Measurements from ENCODE around the gene AP1AR.
"Not testable (repeated sequence)": the region's sequence is repeated elsewhere in the genome, so short reads cannot be mapped to it uniquely, and the experiment has no call there.

The AP1AR gene

DNA sequence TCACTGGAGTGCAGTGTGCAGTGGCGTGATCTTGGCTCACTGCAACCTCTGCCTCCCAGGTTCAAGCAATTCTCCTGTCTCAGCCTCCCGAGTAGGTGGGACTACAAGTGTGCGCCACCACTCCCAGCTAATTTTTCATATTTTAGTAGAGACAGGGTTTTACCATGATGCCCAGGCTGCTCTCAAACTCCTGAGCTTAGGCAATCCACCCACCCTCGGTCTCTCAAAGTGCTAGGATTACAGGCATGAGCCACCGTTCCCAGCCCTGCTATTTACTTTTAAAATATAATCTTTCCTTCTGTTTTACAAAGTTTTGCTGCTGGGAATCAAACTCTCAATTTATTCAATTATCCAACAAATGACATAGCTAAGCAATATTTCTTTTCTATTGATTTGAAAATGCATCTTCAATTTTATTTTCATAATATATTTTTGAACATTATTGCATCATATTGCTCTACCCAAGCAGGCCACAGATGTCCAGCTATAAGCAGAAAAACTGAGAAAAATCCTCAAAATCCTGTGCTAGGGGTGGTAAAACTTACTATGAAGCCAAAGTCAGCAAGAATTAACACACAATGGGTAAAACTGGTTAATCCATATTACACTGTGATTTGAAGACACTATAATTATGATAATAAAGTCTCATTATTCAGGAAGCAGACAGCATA, 48.9 kb downstream of the AP1AR start:
- no peak for DNase-seq

DNA sequence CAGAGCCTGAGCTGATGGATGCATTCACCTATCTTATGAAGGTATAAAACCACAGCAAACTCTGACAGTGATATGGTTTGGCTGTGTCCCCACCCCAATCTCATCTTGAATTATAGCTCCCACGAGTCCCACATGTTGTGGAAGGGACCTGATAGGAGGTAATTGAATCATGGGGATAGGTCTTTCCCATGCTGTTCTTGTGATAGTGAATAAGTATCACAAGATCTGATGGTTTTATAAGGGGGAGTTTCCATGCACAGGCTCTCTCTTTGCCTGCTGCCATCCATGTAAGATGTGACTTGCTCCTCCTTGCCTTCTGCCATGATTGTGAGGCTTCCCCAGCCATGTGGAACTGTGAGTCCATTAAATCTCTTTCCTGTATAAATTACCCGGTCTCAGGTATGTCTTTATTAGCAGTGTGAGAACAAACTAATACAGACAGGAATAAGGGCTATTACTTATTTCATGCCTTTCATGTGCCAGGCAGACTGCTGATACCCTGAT, 50.4 kb downstream of the AP1AR start:
- DNase-seq = not testable (repeated sequence)

DNA sequence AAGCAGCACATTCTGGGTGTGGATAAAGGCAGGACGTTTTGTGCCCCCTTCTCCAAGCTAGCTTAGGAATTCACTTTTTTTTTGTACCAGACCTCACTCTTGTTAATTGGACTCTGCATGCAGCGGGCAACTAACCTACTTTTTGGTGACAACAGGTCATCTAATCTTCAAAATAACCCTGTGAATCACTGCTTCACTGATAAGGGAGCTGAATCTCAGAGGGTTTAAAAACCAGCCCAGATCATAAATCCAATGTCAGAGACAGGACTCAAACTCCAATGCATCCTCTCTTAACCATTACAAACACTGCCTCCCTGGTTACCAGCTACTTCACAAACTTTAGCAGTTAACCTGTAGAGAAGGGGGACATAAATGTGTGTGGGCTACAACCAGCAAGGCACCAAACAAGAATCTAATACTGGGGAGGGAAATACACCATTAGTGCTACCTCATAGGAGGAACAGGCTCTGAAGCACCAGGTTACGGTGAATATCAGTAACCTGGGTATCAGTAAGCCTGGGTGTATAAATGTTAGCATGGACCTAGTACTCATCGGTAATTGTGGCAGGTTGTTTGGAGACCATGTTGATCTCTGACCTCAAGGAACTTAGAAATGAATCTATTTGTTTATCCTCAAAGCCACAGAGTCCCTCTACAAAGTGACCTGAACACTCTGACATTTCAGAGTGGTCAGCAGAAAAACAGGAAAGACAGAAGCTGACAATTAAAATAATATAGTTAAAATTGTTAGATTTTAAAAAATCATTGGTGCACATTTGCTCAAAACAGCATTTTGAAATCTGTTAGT, 51.5 kb downstream of the AP1AR start:
- no peak for DNase-seq

- DNase-seq = no peak
These were observed 52.6 kb downstream of the AP1AR start for GRCh38 chr4:112284166-112284565.

- DNase-seq = peak; percentile 4 to 14
These were observed 53.2 kb downstream of the AP1AR start for GRCh38 chr4:112284662-112285411.

- no peak for DNase-seq
These were observed 55.8 kb downstream of the AP1AR start for GRCh38 chr4:112287258-112287989.

GRCh38 chr4:112288455-112288854, 56.9 kb downstream of the AP1AR start:
- no peak for DNase-seq

DNA sequence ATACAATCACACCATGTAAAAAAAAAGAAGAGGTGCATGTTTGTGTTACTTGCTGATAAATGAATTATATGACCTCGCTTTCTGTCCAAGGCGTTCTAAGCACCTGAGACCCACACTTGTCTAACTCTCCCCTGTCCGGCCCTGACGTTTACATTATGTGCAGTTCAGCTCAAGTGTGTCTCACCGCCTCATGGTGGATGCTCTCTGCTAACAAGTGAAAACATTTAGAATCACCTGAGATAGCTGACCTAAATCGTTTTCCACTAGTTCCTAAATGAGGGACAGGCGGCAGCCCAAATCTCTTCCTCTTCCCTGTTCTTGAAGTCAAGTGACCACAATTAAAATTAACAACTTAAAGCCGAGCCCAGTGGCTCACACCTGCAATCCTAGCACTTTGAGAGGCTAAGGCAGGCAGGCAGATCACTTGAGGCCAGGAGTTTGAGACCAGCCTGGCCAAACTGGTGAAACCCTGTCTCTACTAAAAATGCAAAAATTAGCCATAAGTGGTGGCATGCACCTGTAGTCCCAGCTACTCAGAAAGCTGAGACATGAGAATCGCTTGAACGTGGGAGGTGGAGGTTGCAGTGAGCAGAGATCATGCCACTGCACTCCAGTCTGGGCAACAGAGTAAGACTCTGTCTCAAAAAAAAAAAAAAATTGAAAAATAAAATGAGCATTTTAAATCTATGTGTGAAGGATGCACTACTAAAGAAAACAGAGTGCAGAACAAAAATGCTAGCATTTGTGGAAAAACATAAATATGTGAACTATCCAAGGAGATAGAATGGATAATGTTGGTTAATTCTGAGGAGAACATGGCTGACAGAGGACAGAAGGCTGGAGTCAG, 58.0 kb downstream of the AP1AR start:
- DNase-seq = no peak

DNA sequence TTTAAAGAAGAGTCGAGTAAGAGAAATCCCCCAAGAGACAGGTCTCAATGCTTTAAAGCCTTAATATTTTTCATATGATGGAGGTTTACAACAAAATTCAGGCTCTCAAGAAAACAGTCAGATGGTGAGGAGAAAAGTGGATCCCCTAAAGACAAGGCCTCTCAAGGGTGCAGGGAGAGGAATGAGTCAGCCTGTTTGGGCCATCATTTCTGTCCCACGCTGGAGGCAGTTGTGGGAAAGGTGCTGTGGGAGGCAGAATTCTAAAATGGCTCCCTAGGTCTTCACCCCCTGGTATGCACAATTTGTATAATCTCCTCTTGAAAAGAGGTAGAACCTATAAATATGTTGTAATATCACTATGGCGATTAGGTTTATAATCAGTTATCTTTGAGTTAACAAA, 58.8 kb downstream of the AP1AR start:
- no peak for DNase-seq

- DNase-seq = peak in 1 of 2 donors; percentile 27
These were observed 65.6 kb downstream of the AP1AR start, which contains the start of gene ALPK1 for GRCh38 chr4:112296949-112297880. TSS of gene ALPK1 (plus strand) at chr4:112297369.

DNA sequence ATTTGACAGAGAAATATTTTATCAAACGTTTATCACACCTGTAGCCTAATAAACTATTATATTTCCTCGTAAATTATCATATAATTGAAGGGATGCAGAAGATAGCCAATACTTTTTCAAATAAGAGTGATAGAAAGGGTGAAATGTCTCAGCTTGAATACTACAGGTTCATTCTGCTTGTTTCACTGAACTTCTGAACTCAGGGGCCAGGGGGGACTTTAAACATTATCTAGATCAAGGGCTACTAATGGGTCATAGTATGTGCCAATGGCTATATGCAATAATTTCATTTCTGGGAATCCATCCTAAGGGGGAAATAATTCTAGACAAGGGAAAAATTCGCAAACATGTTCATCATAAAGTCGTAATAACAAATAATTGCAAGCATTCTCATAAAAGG, 68.1 kb downstream of the AP1AR start:
- DNase-seq = no peak

DNA sequence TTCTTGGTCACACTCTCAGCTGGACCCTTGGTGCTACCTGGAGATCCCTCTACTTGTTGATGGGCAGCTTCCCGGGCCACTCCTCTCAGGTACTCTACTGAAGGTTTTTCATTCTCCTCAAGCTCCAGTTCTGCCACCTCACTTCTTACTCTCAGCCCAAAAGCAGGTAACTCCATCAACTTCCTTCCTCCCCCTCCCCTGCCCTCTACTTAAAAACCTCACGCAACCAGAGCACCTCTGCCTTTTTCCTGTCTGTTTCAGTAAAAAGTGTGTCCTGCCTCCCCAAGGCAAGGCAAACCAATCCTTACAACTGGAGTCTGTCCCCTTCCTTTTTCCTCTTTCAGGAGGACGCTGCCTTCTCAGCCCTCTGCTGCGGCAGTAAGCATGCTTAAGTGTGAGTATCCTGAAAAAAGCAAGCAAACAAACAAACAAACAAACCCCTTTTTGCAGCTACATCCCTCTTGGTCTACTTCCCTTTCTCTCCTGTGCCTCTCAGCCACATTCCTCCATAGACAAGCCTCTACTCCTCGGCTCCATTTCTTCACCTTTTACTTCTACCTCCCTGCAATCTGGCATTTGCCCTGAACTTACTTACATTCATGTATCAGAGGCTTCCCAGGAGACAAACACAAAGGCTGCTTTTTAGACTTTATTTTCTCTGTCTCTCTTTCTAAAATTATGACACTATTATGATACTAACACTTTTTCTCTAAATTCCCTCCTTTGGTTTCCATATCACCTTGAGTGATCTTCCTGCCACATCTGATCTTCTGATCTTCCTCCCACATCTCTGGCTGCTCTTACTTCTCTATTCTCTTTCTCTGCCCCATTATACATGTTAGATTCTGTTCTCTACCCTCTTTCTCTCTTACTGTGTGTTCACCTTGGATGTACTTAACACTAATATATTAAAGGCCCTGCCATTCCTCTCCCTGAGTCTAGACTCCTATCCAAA, 71.0 kb downstream of the AP1AR start:
- DNase-seq = no peak

DNA sequence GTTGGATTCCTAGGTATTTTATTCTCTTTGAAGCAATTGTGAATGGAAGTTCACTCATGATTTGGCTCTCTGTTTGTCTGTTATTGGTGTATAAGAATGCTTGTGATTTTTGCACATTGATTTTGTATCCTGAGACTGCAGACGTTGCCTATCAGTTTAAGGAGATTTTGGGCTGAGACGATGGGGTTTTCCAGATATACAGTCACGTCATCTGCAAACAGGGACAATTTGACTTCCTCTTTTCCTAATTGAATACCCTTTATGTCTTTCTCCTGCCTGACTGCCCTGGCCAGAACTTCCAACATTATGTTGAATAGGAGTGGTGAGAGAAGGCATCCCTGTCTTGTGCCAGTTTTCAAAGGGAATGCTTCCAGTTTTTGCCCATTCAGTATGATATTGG, 73.9 kb downstream of the AP1AR start:
- DNase-seq = not testable (repeated sequence)

GRCh38 chr4:112309263-112309791, 77.7 kb downstream of the AP1AR start:
- DNase-seq = not testable (repeated sequence)

DNA sequence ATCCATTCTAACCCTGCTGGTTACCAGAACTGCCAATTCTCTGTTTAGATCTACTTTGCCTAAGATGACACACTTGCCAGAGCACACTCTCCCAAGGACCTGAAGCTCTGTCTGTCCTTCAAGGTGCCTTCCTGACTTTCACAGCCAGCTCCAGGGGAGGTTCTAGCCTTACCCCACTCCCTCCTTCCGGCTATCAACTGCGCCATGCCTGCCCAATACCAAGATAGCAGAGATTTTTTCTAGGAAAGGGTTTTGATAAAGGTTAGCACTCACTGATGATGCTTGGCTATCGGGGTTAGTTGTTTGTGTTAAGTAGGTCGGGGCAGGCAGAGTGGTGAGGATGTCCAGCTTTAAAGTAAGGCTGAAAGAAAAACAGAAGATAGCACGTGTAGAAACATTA, 79.9 kb downstream of the AP1AR start:
- no peak for DNase-seq

DNA sequence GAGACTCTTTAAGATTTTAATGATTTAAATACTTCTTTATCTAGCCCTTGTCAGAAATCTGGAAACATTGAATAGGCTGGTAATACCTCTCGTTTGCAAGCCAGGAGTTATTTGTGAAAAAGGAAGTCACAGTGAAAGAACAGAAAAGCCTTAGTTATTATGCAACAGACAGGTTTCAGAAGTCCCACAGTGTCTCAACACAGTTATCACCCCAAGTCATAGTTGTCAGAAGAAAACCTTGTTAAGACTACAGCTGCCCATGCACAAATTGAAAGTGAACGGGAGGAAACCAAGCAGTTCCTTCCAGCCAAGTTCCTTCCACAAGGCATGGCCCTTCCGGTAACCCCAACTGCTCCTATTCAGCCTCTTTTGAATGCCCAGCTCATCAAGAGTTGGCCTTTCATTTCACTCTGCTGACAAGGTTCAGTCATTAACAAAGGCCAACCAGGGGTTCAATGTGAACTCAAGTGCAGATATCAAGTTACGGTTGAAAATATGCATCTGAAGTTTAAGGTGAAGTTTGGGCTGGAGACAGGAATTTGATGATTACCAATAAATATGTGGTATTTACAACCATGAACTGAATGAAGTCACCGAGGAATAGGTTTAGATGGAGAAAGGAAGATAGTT, 81.1 kb downstream of the AP1AR start:
- DNase-seq = no peak

GRCh38 chr4:112315446-112315845, 83.9 kb downstream of the AP1AR start:
- DNase-seq = no peak

GRCh38 chr4:112316360-112316759, 84.8 kb downstream of the AP1AR start:
- DNase-seq = no peak
